Gastrocnemius medialis (tissue), 4 donors: ENCODE measurements around the gene TELO2.

Experiments
- CTCF ChIP-seq, 5 experiments: fragments of 450-650 bp in 3 of 5; fragments of 200-600 bp in 2 of 5; sonication (generic) in 2 of 5; IDR thresholded peaks in 4 of 5; conservative IDR thresholded peaks in 1 of 5; 1 replicate in 4 of 5; 2 replicates in 1 of 5; pipeline ENCODE4 v1.5.1; 2016 to 2019; ENCODE audit warnings: antibody characterized with exemption in 5 of 5, mild to moderate bottlenecking in 3 of 5, moderate library complexity in 3 of 5
- POLR2A ChIP-seq, 2 donors: fragments of 450-650 bp; IDR thresholded peaks; one replicate each; pipeline ENCODE4 v1.6.1; 2017; ENCODE audit warnings: antibody characterized with exemption in 2 of 2, mild to moderate bottlenecking in 2 of 2, moderate library complexity in 2 of 2

- no peak for TF ChIP-seq POLR2A (IDR thresholded peaks at IDR 0.05)
- no peak for TF ChIP-seq CTCF (IDR thresholded peaks at IDR 0.05 in 4 of 5, conservative IDR thresholded peaks at IDR 0.05 in 1 of 5)
Measured at GRCh38 chr16:1538804-1539520, 45.8 kb downstream of the TELO2 start.
